Stimulated activated CD8-positive, alpha-beta memory T cell treated with anti-CD3 and anti-CD28 coated beads, Interleukin-7, amount 100 ng/mL, for 48 hours (primary cell): ENCODE results near the gene PRKCQ.

ENCODE experiments used
- DNase-seq, 2 donors: peaks; one replicate each; pipeline ENCODE4 v3.0.0-alpha.2; 2020; ENCODE audit warnings: low read depth in 1 of 2; ENCODE audit errors: extremely low read depth in 1 of 2

Gene PRKCQ

DNA sequence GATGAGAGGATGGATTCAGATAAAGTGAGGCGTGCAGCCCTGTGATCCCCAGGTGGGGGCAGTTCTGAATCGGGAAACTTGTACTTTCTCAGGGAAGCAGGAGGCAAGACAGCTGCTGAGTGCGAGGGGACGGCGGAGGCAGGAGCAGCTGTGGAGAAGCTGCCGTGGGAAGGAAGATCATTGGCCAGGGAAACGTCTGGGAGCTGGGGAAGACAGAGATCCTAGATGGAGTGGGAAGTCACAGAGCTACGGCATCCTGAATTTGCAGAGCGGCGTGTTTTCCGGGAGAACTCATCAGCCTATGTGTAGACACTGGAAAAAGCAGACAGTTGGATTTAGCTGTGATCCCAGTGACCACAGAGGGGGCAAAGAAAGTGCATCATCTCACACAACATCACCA is 9.2 kb downstream of the PRKCQ start:
- no peak for DNase-seq

DNA sequence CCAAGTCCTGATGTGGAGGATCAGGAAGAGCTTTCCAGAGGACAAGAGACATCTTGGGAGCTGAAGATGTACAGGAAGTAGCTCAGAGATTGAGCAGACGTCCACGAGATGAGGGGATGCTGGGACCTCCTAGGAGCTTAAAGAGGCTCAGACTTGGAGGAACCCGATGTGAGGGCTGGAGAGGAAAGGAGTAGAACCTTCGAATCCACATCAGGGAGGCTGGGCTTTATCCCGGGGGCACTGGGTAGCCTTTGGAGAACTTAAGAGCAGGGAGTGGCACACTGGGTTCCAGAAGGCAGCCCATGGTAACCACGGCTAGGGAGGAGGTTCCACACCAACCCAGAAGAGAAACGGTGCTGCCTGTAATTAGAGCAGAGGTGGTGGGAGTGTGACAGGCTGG is 10.8 kb downstream of the PRKCQ start:
- DNase-seq, result no peak

DNA sequence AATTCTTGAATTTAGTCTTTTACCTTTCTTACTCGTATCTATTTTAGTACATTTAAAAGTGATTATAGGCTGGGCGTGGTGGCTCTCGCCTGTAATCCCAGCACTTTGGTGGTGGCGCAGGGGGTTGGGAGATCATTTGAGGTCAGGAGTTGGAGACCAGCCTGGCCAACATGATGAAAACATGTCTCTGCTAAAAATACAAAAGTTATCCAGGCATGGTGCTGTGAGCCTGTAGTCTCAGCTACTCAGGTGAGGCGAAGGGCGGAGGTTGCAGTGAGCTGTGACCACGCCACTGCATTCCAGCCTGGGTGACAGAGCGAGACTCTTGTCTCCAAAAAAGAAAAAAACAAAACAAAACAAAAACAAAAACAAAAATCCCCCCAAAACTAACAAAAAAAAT is 12.2 kb downstream of the PRKCQ start:
- no peak for DNase-seq

DNA sequence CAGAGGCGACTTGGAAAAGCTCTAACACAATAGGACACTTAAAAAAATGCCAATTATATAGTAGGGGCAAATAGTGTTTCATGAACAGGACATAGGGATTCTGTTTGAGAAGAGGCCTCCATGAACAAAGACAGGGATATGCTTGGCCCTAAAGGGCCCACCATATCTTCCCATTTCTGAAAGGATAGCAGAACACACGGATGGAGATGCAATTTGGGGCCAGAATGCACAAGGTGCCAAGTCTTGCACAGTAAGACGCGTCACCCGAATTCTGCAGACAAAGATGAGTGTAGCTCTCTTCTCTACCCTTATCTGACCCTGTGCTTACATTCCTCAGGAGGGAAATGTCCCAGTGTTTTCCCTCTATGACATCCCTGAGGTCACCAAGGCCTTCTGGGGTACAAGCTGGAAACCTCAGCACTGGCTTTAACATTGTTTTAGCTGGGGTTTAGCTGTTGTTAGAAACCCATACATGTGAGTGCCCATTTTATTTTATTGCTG is 12.8 kb downstream of the PRKCQ start:
- no peak for DNase-seq

DNA sequence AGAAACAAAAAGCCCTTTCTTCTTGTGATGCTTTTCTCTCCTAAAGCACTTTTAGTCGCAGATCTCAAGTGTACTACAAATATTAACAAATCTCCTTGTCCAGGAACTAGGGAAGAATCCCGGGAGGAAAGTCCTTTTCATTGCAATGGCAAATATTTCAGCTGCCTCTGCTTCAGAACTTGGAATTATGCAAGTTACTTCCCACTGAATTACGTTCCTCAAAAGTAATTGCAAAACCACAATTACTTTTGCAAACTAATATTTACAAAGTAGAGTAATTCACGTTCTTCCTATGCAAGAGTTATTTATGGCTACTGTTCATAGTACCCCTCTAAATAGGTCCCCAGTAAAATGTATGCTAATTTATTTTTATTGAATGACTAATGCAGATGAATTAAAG is 14.5 kb downstream of the PRKCQ start:
- no peak for DNase-seq

DNA sequence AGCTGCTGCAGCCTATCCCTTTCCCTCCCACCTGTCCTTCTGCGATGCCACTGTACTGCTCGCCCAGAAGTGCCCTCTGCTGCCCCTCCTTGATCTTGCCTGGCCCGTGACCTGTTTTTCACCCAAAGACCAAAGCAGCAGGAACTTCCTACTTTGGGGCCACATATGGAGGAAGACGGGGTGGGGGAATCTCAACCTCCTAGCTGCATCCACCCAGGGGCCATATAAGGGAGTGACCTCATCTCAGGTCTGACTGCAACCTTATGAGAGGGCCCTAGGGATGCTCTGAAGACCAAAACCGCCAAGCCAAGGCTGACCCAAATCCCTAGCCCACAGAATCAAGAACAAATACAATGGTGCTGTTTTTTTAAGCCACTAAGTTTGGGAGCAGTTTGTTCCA is 15.7 kb downstream of the PRKCQ start:
- no peak for DNase-seq

DNA sequence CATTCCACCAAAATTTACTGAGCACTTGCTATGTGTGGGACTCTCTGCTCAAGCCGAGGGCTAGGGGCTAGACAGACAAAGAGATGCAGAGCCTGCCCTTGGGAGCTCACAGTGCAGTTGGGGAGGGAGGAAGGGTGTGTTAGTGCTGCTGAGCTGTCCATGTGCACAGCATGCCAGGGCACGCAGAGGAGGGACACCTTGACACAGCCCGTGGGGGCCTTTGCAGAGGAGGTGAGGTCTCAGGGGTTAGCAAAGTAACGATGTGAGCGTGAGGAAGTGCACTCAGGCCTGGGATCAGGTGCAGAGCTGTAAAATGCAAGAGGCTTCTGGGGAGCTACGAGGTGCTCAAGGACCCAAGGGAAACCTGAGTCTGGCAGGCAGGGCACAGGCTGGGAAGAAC is 16.3 kb downstream of the PRKCQ start:
- no peak for DNase-seq

DNA sequence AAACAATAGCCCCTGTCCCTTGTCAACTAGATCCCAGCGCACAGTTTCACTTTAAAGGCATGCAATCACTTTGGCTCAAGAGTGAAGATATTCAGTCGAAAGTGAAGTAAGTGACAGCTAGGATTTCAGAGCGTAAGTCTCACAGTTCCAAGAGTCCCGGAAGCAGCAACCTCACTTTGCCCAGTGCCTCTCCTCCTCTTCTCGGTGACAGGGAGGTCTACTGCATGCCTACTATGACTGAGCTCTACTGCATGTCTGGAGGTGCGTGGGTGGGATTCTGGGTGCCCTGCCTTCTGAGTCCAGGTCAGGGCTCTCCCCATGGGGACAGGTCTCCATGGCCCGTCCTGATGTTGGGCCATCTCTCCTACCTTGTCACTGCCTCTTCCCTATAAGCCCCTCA is 17.0 kb downstream of the PRKCQ start:
- peak in 1 of 2 donors; percentile 64 for DNase-seq

DNA sequence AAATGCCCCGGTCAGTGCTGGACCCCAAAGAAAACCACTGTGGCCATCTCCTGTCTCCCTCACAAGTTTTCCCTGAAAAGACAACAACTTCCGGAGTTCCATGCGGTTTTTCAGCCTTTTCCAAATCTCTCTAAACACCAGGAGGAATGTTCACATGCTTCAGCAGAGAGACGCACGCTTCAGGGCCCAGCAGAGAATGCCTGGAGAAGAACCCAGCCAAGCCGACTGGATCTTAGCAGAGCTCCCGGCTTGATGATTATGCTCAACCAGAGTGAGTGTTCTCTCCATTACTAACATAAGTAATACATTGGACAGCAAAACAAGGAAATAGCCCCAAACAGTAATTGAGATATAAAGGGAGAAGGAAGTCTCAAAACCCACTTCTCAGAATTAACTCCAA is 17.9 kb downstream of the PRKCQ start:
- DNase-seq, result no peak

DNA sequence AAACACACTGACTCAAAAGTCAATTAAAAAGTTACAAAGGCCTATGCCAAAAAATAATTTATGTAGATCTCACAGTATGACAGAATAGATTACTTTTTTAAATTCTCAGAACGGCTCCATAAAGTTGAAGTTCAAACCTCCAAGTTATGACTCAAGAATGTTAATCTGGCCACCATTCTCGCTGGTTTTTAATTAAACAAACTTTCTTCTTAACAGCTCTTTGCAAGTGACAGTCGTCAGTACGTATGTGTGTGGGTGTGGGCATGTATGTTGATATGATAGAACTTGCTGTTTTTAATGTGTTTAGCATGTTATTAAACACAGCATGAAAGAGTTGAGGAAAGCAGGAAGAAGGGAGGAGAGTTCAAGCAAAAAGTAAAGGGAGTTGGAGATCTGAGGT is 18.5 kb downstream of the PRKCQ start:
- DNase-seq, result no peak

DNA sequence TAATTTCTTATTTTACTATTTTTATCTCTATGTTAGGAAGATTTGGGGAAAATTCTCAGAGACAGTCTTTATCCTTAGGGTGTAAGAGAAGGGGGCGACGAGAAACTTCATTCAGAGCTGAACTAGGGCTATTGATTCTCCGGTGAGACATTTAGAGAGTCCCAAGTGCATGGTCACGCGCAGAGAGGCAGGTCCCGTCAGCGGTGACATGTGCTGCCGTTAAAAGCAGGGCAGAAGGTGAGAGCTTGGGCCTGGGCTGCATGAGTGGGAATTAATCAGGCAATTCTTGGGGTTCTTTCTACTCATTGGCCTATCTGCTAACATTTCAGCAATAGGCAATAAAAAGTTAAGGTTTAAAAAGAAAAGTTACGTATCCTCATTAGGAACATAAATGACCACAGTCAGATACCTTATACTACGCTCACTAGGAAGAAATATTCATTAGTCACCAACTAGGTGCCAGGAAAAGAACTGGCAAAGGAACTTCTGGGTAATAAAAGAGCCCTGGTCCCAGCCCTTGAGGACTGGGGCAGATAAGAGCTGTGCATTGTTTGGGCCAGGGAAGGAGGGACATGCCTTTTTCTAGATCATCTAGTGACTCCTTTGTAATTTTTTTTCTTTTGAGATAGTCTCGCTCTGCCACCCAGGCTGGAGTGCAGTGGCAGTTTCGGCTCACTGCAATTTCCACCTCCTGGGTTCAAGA is 21.2 kb downstream of the PRKCQ start:
- no peak for DNase-seq

DNA sequence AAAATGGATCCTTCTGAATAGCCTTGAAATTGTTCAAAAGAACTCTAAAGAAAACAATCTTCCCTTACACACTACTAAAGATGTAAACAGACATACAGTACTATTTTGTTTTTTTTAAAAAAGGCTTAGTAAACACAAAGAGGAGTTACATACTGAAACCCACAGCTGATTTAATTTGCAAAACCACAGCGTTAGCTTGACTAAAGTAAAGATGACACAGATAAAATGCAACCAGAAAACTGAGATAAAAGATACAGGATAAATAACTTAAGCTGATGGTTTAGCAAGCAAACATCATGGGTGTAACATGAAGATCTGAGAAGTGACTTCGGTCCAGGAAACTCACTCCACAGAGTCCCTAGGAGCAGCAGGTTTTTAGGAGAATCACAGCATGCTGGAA is 21.8 kb downstream of the PRKCQ start:
- no peak for DNase-seq

DNA sequence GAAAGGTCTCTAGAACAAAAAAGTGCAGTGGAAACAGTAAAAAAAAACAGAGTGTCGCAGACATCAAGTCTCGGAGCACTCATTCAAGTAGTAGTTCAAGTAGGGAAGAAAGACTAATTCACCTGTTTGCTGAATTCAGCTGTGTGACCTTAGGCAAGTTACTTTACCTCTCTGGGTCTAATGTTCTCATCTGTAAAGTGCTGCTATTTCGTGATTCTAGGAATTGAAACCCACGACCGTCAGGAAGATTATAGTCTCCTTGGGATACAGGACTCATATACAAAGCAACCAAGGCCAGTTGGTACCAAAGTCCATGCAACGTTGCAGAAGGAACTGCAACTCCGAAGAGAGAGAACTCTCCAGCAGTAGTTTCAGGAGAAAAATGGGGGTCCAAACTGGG is 26.1 kb downstream of the PRKCQ start:
- DNase-seq, result no peak

DNA sequence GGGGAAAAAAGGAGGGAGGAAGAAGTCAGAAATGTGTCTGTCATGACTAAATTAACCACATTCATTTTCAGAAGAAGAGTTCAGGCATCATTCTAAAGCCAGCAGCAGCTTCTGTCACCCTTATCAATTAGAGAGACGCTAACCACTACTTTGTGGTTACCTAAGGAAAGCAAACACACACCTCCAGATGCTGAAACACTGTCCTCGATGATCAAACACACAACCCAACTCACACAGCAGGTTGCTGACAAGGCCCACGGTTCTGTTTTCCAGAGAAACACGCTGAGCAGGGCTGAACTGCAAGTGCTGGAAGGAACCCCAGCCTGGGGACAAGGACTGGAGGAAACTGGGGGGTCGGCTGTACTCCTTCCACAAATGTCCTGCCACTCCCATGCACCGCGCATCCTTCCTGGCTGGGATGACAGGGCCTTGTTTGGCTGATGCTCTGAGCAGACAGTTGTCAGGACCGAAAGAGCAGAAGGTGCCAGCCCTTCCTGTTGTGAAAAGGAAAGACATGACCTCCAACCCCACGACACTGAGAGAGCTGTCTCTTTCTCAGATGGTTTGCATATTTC is 36.6 kb downstream of the PRKCQ start:
- peak in 1 of 2 donors; percentile 60 for DNase-seq

DNA sequence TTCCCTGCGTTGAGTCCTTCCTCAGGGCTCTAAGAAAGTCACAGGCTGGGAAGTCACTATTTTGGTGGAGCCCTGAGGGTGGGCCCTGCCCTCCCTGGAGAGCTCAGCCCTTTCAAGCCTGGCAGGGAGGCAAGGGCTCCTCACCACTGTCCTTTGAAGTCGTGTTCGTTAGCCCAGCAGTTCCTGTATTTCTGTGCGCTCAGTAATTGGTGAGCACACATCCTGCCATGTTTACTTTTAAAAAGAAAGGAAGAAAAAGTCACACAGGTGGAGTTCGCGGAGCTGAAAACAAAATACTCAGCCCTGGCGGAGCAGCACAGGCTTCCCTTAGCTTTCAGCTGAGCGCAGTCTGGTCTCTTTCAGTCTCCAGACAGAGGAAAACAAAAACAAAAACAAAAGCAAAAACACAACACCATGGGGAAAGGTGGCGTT is 37.1 kb downstream of the PRKCQ start:
- DNase-seq, result peak in 1 of 2 donors; percentile 11

DNA sequence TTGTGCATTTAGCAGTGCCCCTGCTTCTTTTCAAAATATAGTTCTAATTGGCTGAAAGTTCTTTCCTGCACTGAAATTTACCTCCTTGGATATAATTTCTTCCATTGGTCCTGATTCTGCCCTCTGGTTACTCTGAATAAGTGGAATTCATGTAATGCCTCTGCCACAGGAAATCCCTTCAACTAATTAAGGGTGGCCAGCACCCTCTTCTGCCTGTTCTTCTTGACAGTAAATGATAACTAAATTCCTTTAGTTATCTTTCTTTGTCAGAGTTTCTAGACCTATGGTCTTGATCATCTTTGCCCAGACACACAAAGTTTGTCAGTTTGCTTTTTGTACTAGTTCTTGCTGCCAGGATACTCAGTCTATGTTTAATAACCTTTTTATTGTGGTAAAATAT is 40.2 kb downstream of the PRKCQ start:
- no peak for DNase-seq

DNA sequence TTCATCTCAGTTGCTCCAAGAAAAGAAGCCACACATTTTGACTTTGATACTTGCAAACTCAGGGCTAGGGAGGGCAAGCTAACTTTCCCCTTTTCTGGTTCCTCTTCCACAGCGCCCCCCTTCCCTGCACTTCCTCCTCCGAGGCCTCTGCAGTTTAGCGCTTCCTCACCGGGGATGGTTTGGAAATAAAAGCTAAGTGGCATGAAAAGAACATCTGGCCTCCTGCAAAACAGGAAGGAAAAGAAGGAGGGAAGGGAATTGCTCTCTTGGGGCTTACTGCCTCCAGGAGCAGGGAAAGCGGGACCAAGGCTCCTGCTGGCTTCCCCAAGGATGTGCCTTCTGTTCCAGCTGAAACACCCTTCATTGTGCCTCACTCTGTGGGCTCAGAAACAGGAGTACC is 42.3 kb downstream of the PRKCQ start:
- DNase-seq, result no peak

DNA sequence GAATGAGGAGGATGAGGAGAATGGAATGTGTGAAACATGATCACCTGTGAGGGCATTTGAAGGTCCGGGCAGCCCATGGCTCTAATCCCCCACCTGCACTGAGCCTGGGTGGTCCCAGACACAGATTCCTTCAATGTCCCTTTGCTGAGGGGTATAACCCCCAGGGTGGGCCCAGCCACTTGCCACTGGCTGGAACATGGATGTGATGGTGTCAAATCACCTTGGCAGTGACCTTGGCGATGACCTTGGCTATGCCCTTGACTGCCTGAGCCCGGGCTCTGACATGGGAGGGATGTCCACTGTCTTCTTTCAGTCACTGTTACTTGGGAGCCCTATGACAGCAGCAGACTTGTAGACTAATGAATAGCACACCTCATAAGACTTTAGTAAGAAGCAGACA is 44.0 kb downstream of the PRKCQ start:
- no peak for DNase-seq

DNA sequence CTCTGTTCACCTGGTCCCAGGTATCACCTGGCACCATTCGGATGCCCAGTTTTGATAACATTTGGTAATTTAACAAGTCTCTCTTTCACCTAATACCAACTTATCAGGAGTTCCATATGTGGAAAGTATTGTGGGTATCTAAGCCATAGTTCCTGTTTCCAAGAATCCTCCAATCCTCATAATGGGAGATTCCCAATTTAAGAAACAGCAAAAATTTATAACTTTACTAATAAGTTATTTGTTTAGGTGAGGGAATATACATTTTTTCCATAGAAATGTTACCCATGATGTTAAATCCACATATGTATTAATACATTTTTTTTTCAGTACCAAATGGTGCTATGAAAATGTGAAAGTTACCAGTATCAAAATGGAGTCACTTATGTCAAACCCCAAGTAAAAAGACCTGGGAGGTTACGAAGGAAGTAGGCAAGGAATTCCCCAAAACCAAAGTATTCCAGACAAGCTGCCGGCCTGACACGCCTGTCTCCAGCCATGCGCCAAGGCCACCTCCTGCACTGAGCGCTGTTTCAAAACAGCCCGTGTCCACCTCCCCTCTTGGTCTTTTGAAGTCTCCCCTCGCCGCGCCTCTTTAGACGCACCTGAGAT is 44.8 kb downstream of the PRKCQ start:
- DNase-seq, result no peak

DNA sequence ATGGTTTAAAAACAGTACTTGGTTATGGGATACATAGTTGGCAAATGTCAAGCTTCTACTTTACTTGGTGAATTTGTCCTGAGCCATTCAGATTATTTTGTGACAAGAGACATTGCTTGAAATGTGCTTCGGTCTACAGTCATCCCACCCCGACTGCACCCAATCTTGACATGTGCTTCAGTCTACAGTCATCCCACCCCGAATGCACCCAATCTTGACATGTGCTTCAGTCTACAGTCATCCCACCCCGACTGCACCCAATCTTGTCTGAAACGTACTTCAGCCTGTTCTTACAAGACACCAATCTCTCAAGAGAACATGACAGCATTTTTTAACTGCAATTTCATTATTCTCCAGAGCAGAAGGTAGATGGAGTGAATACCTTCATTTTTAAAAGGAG is 47.8 kb downstream of the PRKCQ start:
- DNase-seq, result no peak

DNA sequence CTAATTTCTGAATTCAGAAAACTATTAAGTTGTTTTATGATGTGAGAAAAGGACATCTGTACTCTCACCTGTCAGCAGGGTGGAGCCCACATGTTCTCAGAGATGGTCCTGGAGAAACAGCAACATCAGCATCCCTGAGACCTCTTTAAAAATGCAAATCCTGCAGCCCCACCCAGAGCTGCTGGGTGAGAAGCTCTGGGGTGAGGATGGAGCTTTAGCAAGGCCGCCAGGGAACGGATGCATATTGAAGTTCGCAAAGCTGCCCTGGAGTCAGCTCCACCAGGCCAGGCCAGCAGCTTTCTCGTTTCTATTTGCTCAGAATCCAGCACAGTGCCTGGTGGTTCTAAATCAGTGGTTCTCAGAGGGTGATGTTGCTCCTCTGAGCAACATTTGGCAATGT is 49.1 kb downstream of the PRKCQ start:
- no peak for DNase-seq

DNA sequence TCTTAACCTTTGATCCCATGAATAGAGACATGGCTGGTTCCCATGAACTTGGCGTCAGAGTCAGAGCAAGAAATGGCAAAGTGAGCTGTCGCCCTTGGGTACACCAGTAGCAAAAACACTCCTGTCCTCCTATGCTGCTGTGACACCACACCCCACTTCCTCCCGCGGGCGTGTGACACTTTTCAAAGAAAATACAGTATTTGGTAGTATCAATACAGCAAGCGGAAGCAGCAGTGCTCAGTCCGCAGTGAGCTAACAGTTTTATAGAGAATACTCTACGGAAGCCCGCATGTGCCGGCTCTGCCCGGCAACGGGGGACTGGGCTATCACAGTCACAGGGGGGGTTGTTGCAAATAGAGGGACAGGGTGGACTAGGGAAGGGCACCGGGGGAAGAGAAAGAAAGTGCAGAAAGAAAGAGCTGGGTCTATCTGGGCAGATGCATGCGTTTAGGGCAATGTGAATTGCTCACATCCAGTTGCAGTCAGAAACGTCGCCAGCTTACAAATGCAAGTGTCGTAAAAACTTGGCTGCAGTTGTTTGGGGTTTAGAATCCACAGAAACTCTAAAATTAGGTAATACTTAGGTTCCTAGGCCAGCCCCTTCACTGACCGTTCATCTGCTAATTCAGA is 49.8 kb downstream of the PRKCQ start:
- peak; percentile 47 to 71 for DNase-seq
